ENCODE measurements around the gene CELF2. TPM values are rescaled to one million over a fixed set of nuclear protein-coding genes. Genes with fewer than 3 reads are reported as not detected.

Gene CELF2
- total and polyA plus RNA-seq, 2 of the 4 experiments (the other 2 are of a cell fraction) = 3.5 to 6.6 TPM

DNA sequence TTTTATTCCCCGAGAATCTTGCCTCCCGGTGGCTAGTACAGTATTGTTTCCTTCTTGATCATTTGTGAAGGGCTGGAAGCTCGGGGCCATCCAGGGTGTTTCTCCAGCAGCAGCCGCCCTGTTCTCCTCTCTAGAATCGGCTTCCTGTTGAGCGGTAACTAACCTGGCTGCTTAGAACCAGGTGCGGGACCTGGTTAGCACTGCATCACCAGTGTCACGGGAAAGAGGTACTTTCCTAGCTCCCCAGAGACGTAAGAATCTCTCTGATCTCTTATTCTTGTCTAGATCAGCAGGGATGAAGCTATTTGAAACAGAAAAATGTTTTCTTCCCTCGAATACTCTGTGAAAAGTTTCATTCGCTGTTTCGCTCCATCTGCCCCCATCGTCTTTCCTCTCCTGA is 239.2 kb downstream of the CELF2 start:
- no TSS peak for BruUV-seq (replicated peaks)
- in situ Hi-C loops (cut with MboI; ENCODE audit: low sequenced_read_pairs) = no loop called here
- dilution Hi-C loops (cut with HindIII; ENCODE audit: low sequenced_read_pairs, unreplicated experiment) = no loop called here

More for the DNA sequence above, 239.2 kb downstream of the CELF2 start:
- Histone ChIP-seq H3K27me3 (ENCODE audit: control insufficient read depth, insufficient read depth, low read length) (no peaks in the 10 kb centered on the region), H3K4ac (ENCODE audit: low read depth, low read length) (no peak overlapping the region), H2BK5ac (ENCODE audit: low read depth, low read length, poor library complexity, severe bottlenecking) (no peak overlapping the region), H2AK9ac (replicated peaks; ENCODE audit: low read depth, low read length, poor library complexity) (no peak overlapping the region), H3K14ac (replicated peaks; ENCODE audit: low read depth, low read length) (no peak overlapping the region), H3K56ac (ENCODE audit: extremely low read depth, insufficient read depth, low read length) (no peak overlapping the region), H2BK20ac (ENCODE audit: low read depth, low read length) (no peak overlapping the region), H3K9me1 (ENCODE audit: insufficient read depth, low read length) (no peaks in the 10 kb centered on the region), H2AK5ac (ENCODE audit: low read depth, low read length) (no peak overlapping the region), H4K91ac (ENCODE audit: insufficient read depth, low read depth, low read length) (no peak overlapping the region), H4K8ac (ENCODE audit: low read depth in 2 of 2, low read length in 2 of 2) (no peak overlapping the region), H3K23ac (ENCODE audit: low read depth, low read length) (no peak overlapping the region), H3K4me2 (ENCODE audit: low read depth, low read length) (no peak overlapping the region), H3K18ac (ENCODE audit: low read depth, low read length) (no peak overlapping the region), H3K9me3 (ENCODE audit: control insufficient read depth, insufficient read depth, low read length) (no peaks in the 10 kb centered on the region), H3K4me1 (ENCODE audit: control insufficient read depth, insufficient read depth, low read length) (no peaks in the 10 kb centered on the region), H4K20me1 (ENCODE audit: insufficient read depth, low read length) (no peaks in the 10 kb centered on the region), H2BK15ac (ENCODE audit: low read depth, low read length) (no peak overlapping the region), H3K36me3 (ENCODE audit: control insufficient read depth, insufficient read depth, low read length) (no peaks in the 10 kb centered on the region), H3K4me3 (ENCODE audit: insufficient read depth, low read depth, low read length) (no peak overlapping the region), H4K5ac (ENCODE audit: low read depth, low read length) (no peak overlapping the region), H3K9ac (ENCODE audit: low read depth, low read length) (no peak overlapping the region), H3K79me1 (ENCODE audit: low read depth in 1 of 2, low read length in 2 of 2) (no peaks in the 10 kb centered on the region), H3K27ac (ENCODE audit: insufficient read depth, low read length) (no peak overlapping the region), H2AFZ (replicated peaks; ENCODE audit: low read length, poor library complexity) (no peak overlapping the region), H2BK120ac (ENCODE audit: low read depth, low read length) (no peak overlapping the region)
- TF ChIP-seq RCOR1 (IDR thresholded peaks at IDR 0.05; ENCODE audit: insufficient replicate concordance, low read length) (no peak), CEBPB (IDR thresholded peaks at IDR 0.05; ENCODE audit: low read depth, low read length) (no peak), FOS (IDR thresholded peaks at IDR 0.05; ENCODE audit: low read depth, low read length) (no peak), MAFK (IDR thresholded peaks at IDR 0.05; ENCODE audit: low read depth, low read length) (no peak), MXI1 (IDR thresholded peaks at IDR 0.05; ENCODE audit: borderline replicate concordance, low read depth, low read length) (no peak), BHLHE40 (IDR thresholded peaks at IDR 0.05; ENCODE audit: low read depth, low read length) (no peak), RAD21 (IDR thresholded peaks at IDR 0.05; ENCODE audit: low read length) (no peak), POLR2A (IDR thresholded peaks at IDR 0.05; ENCODE audit: low read depth, low read length) (no peak), NFE2L2 (IDR thresholded peaks at IDR 0.05; ENCODE audit: low read depth, low read length) (no peak), RFX5 (IDR thresholded peaks at IDR 0.05; ENCODE audit: low read depth, low read length) (no peak), SMC3 (IDR thresholded peaks at IDR 0.05; ENCODE audit: low read depth, low read length) (no peak), MAZ (IDR thresholded peaks at IDR 0.05; ENCODE audit: borderline replicate concordance, low read depth, low read length) (no peak), CHD1 (IDR thresholded peaks at IDR 0.05; ENCODE audit: low read depth, low read length) (no peak)
- TF ChIP-seq, protein P1, sequence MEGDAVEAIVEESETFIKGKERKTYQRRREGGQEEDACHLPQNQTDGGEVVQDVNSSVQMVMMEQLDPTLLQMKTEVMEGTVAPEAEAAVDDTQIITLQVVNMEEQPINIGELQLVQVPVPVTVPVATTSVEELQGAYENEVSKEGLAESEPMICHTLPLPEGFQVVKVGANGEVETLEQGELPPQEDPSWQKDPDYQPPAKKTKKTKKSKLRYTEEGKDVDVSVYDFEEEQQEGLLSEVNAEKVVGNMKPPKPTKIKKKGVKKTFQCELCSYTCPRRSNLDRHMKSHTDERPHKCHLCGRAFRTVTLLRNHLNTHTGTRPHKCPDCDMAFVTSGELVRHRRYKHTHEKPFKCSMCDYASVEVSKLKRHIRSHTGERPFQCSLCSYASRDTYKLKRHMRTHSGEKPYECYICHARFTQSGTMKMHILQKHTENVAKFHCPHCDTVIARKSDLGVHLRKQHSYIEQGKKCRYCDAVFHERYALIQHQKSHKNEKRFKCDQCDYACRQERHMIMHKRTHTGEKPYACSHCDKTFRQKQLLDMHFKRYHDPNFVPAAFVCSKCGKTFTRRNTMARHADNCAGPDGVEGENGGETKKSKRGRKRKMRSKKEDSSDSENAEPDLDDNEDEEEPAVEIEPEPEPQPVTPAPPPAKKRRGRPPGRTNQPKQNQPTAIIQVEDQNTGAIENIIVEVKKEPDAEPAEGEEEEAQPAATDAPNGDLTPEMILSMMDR (conservative IDR thresholded peaks at IDR 0.05; ENCODE audit: low read depth, low read length) = no peak
- TF ChIP-seq, protein P2, sequence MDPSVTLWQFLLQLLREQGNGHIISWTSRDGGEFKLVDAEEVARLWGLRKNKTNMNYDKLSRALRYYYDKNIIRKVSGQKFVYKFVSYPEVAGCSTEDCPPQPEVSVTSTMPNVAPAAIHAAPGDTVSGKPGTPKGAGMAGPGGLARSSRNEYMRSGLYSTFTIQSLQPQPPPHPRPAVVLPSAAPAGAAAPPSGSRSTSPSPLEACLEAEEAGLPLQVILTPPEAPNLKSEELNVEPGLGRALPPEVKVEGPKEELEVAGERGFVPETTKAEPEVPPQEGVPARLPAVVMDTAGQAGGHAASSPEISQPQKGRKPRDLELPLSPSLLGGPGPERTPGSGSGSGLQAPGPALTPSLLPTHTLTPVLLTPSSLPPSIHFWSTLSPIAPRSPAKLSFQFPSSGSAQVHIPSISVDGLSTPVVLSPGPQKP (IDR thresholded peaks at IDR 0.05; ENCODE audit: borderline replicate concordance, low read depth, low read length) = no peak
- TF ChIP-seq, protein P3, sequence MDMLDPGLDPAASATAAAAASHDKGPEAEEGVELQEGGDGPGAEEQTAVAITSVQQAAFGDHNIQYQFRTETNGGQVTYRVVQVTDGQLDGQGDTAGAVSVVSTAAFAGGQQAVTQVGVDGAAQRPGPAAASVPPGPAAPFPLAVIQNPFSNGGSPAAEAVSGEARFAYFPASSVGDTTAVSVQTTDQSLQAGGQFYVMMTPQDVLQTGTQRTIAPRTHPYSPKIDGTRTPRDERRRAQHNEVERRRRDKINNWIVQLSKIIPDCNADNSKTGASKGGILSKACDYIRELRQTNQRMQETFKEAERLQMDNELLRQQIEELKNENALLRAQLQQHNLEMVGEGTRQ (IDR thresholded peaks at IDR 0.05; ENCODE audit: low read depth, low read length) = no peak
- ATAC-seq (ENCODE audit: low read depth) (no peak), DNase-seq (no peak)
- POLR2A ChIA-PET (ENCODE audit: unreplicated experiment) = no interaction called here
- WGBS, 2 experiments (ENCODE audit: extremely low coverage in 2 of 2, insufficient read length in 1 of 2) = 81% methylated on average over 4 of the region's 13 CpGs; no CpG with 5 or more reads in 1 of the 2 experiments
- CTCF ChIA-PET = interaction anchor here (0.6 kb wide), 1 partner anchor 12 kb away, joined by 3 read pairs; no protein-coding TSS in a partner anchor
- intact Hi-C loops (cut with micrococcal nuclease) = no loop called here
